ENCODE results near the gene SIT1. TPM values are rescaled to one million over a fixed set of nuclear protein-coding genes. Genes with fewer than 3 reads are reported as not detected.
A peak's percentile ranks its signal among the peaks of the same experiment; 100 is the strongest.

Gene SIT1
- total RNA-seq, 1 donor from 2014 or later, result 3.4 TPM

- H3K27me3 Mint-ChIP-seq (ENCODE audit: unreplicated experiment), result peaks cover 12% of the 10 kb centered on the region
- DNase-seq, result no peak
- TF ChIP-seq, protein P1, sequence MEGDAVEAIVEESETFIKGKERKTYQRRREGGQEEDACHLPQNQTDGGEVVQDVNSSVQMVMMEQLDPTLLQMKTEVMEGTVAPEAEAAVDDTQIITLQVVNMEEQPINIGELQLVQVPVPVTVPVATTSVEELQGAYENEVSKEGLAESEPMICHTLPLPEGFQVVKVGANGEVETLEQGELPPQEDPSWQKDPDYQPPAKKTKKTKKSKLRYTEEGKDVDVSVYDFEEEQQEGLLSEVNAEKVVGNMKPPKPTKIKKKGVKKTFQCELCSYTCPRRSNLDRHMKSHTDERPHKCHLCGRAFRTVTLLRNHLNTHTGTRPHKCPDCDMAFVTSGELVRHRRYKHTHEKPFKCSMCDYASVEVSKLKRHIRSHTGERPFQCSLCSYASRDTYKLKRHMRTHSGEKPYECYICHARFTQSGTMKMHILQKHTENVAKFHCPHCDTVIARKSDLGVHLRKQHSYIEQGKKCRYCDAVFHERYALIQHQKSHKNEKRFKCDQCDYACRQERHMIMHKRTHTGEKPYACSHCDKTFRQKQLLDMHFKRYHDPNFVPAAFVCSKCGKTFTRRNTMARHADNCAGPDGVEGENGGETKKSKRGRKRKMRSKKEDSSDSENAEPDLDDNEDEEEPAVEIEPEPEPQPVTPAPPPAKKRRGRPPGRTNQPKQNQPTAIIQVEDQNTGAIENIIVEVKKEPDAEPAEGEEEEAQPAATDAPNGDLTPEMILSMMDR (IDR thresholded peaks at IDR 0.05; ENCODE audit: partially characterized antibody, unreplicated experiment), result no peak
- no peaks in the 10 kb centered on the region for H3K36me3 Mint-ChIP-seq (ENCODE audit: unreplicated experiment)
- peaks cover 14% of the 10 kb centered on the region for H3K9me3 Mint-ChIP-seq (ENCODE audit: unreplicated experiment)
- peak overlapping the region; percentile 23 for H3K4me3 Mint-ChIP-seq (ENCODE audit: unreplicated experiment)
- peaks cover 32% of the 10 kb centered on the region for H3K4me1 Mint-ChIP-seq (ENCODE audit: low read depth, unreplicated experiment)
- H3K27ac Mint-ChIP-seq (ENCODE audit: unreplicated experiment), result no peak overlapping the region
Measured at GRCh38 chr9:35687306-35687705, 36.6 kb upstream of the SIT1 start.

GRCh38 chr9:35686222-35687203 is 35.8 kb upstream of the SIT1 start:
- Mint-ChIP-seq H3K9me3 (ENCODE audit: unreplicated experiment) (peaks cover 11% of the 10 kb centered on the region), H3K4me1 (ENCODE audit: low read depth, unreplicated experiment) (peaks cover 29% of the 10 kb centered on the region), H3K27me3 (ENCODE audit: unreplicated experiment) (peaks cover 13% of the 10 kb centered on the region), H3K36me3 (ENCODE audit: unreplicated experiment) (no peaks in the 10 kb centered on the region), H3K27ac (ENCODE audit: unreplicated experiment) (no peak overlapping the region), H3K4me3 (ENCODE audit: unreplicated experiment) (peak overlapping the region; percentile 12)
- TF ChIP-seq, protein P1 (IDR thresholded peaks at IDR 0.05; ENCODE audit: partially characterized antibody, unreplicated experiment), result no peak
- no peak for DNase-seq

DNA sequence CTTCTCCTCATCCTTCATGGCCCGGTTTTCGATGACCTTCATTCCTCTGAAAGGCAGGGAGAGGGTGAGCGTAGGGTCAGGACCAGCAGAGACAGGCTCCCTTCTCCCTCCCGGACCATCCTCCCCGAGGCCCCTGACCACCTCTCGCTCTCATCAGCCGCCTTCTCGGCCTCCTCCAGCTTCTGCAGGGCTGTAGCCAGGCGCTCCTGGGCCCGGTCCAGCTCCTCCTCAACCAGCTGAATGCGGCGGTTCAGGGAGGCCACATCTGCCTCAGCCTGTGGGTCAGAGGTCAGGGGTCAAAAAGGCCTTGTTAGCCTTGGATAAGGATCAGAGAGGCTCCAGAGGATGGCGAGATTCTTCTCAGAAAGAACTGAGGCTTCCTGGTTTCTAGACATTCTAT is 34.8 kb upstream of the SIT1 start:
- Mint-ChIP-seq H3K4me3 (ENCODE audit: unreplicated experiment) (no peak overlapping the region), H3K27me3 (ENCODE audit: unreplicated experiment) (peaks cover 10% of the 10 kb centered on the region), H3K4me1 (ENCODE audit: low read depth, unreplicated experiment) (peaks cover 30% of the 10 kb centered on the region), H3K9me3 (ENCODE audit: unreplicated experiment) (peaks cover 12% of the 10 kb centered on the region), H3K36me3 (ENCODE audit: unreplicated experiment) (no peaks in the 10 kb centered on the region), H3K27ac (ENCODE audit: unreplicated experiment) (no peak overlapping the region)
- TF ChIP-seq, protein P1 (IDR thresholded peaks at IDR 0.05; ENCODE audit: partially characterized antibody, unreplicated experiment), result no peak
- no peak for DNase-seq

GRCh38 chr9:35684921-35685320 is 34.2 kb upstream of the SIT1 start:
- DNase-seq, result no peak
- Mint-ChIP-seq H3K36me3 (ENCODE audit: unreplicated experiment) (no peaks in the 10 kb centered on the region), H3K27ac (ENCODE audit: unreplicated experiment) (no peak overlapping the region), H3K4me1 (ENCODE audit: low read depth, unreplicated experiment) (peaks cover 30% of the 10 kb centered on the region), H3K4me3 (ENCODE audit: unreplicated experiment) (no peak overlapping the region), H3K27me3 (ENCODE audit: unreplicated experiment) (peaks cover 10% of the 10 kb centered on the region), H3K9me3 (ENCODE audit: unreplicated experiment) (peaks cover 12% of the 10 kb centered on the region)
- TF ChIP-seq, protein P1 (IDR thresholded peaks at IDR 0.05; ENCODE audit: partially characterized antibody, unreplicated experiment), result no peak

DNA sequence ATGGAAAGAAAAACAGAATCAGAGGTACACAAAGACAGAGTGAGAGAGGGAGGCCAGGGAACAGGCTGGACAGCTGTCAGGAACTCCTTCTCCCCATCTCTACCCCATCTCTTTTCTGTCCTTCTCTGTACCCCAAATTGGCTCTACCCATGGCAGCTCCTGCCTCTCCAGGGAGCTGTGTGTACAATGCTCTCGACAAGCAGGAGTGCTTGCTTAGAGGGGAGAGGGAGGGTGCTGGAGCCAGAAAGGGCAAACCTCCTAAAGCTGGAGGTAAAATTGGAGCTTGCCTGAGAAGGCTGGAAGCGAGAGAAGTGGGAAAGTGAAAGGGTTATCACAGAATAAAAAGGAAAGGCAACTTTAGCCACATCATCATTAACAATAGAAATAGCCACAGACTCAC is 32.6 kb upstream of the SIT1 start:
- Mint-ChIP-seq H3K4me1 (ENCODE audit: low read depth, unreplicated experiment) (peaks cover 21% of the 10 kb centered on the region), H3K27ac (ENCODE audit: unreplicated experiment) (peak overlapping the region; percentile 8), H3K4me3 (ENCODE audit: unreplicated experiment) (no peak overlapping the region), H3K27me3 (ENCODE audit: unreplicated experiment) (peaks cover 10% of the 10 kb centered on the region), H3K9me3 (ENCODE audit: unreplicated experiment) (peaks cover 9% of the 10 kb centered on the region), H3K36me3 (ENCODE audit: unreplicated experiment) (no peaks in the 10 kb centered on the region)
- DNase-seq, result no peak
- TF ChIP-seq, protein P1 (IDR thresholded peaks at IDR 0.05; ENCODE audit: partially characterized antibody, unreplicated experiment), result no peak
